Epidermal melanocyte (primary cell): ENCODE results near the gene C11orf87.

Experiments used
- DNase-seq: peaks from one replicate; pipeline ENCODE4 v3.0.0; 2011; ENCODE audit warnings: low spot score; ENCODE audit not compliant: insufficient read length

Gene C11orf87

GRCh38 chr11:109439684-109440083 lies 17.7 kb downstream of the C11orf87 start:
- no peak for DNase-seq

- DNase-seq = no peak
Measured at GRCh38 chr11:109443052-109443451, 21.1 kb downstream of the C11orf87 start.

GRCh38 chr11:109454857-109455256 lies 32.9 kb downstream of the C11orf87 start:
- no peak for DNase-seq
